ENCODE data around the gene ADH4.

ADH4 gene

DNA sequence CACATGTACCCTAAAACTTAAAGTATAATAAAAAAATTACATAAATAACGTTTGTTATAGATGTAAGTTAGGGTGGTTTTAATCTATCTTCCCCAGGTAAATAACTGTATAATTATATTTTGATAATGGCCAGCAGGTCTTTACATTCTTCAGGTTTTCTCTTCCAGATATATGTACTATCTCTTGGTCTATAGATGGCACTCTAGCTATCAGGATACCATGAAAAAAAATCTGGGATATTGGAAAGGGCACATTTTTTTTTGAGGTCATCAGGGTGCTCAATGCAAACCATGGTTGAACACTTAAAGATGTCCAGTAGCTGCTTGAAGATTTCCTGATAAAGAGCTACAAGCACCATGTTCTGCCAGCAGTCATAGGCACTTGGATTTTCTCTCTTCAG is 15.6 kb upstream of the ADH4 start:
- Histone ChIP-seq H3K27me3 (ENCODE audit: insufficient read depth, low read length) (no peaks in the 10 kb centered on the region), H3K9ac (ENCODE audit: low read depth, low read length) (no peak overlapping the region), H3K9me3 (ENCODE audit: insufficient read depth, low read depth, low read length) (no peaks in the 10 kb centered on the region), H3K36me3 (ENCODE audit: insufficient read depth, low read length) (no peaks in the 10 kb centered on the region), H3K27ac (ENCODE audit: low read depth, low read length) (no peak overlapping the region), H3K4me3 (ENCODE audit: low read length) (no peak overlapping the region), H3K4me1 (ENCODE audit: insufficient read depth, low read length) (no peaks in the 10 kb centered on the region)
- no CpG with 5 or more reads among the region's 1 CpG for WGBS

DNA sequence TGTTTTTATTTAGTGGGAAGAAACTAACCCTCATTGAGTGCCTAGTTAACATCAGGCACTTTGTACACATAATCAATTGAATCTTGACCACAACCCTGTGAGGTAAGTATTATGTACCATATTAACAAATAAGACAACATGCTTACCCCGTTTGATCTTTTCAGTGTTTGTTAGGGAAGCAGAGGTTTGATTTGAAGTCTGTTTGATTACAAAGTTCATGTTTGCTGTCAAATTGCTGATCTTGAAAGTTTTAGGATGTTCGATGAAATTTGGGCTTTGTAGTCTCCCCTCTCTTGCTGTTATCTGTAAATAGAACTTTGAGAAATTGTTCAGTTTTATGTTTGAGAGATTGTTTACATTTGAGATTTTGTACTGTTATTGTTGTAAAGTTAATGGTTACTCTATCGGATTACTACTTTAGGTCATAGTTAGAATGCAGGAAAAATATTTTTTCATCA is 13.4 kb upstream of the ADH4 start:
- no peak overlapping the region for H3K27ac ChIP-seq (ENCODE audit: low read depth, low read length)
- 91% methylated on average over 3 of the region's 3 CpGs for WGBS
- 0 out of 2 replicates have a peak, but pooled peaks cover 2% of the 10 kb centered on the region for H3K9me3 ChIP-seq (ENCODE audit: insufficient read depth, low read depth, low read length)
- no peaks in the 10 kb centered on the region for H3K27me3 ChIP-seq (ENCODE audit: insufficient read depth, low read length)
- H3K4me3 ChIP-seq (ENCODE audit: low read length): no peak overlapping the region
- no peak overlapping the region for H3K9ac ChIP-seq (ENCODE audit: low read depth, low read length)
- no peaks in the 10 kb centered on the region for H3K4me1 ChIP-seq (ENCODE audit: insufficient read depth, low read length)
- H3K36me3 ChIP-seq (ENCODE audit: insufficient read depth, low read length): 0 out of 2 replicates have a peak, but pooled peaks cover 1% of the 10 kb centered on the region

DNA sequence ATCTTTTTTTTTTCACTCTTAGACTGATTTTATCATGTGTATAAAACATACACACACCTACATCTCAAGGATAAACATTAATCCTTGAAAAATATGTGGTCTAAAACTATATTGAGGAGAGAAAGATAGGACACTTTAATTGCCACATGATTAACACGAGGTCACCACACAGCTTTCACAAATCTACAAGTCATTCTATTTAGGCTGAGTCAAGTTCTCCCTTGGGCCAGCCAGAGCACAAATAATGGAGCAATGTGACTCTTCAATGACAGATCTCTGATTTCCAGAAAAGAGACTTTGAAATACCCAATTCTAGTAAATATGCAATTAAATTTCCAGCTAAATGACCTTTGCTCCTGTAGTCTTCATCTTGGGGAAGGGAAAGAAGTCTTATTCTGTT is 12.9 kb upstream of the ADH4 start:
- Histone ChIP-seq H3K4me1 (ENCODE audit: insufficient read depth, low read length) (no peaks in the 10 kb centered on the region), H3K36me3 (ENCODE audit: insufficient read depth, low read length) (peaks cover 6% of the 10 kb centered on the region; the same call in 1 of the 2 replicates), H3K9ac (ENCODE audit: low read depth, low read length) (no peak overlapping the region), H3K27me3 (ENCODE audit: insufficient read depth, low read length) (no peaks in the 10 kb centered on the region), H3K4me3 (ENCODE audit: low read length) (no peak overlapping the region), H3K9me3 (ENCODE audit: insufficient read depth, low read depth, low read length) (peaks cover 7% of the 10 kb centered on the region), H3K27ac (ENCODE audit: low read depth, low read length) (no peak overlapping the region)
- 96% methylated on average over 1 of the region's 1 CpG for WGBS

DNA sequence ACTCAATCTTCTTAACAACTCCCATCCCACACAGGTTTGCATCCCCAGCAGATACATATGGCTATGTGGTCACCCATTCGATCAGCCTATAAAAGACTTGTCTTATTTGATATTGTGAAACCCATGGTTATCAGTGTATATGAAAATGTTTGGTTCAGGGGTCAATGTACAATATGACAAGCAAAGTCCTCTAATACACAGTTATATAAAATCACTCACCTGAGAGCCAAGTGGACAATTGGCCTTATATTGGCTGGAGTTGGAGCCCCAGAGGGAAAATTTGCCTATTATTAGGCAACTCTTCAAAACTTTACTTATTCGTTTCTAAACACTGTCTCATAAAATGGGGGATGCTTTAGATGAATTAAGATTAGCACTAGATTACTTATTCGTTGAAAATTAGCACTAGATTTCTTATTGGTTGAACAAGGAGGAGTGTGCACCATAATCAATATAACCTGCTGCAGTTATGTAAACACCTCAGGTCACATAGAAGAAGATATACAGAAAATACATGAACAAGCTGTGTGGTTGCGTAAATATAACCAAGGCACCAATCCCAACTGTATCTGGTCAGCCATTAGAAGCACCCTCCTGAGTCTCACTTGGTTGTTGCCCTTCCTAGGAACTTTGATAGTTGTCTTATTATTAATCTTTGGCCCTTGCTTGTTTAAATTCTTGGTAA is 10.7 kb upstream of the ADH4 start:
- Histone ChIP-seq H3K9ac (ENCODE audit: low read depth, low read length) (no peak overlapping the region), H3K27me3 (ENCODE audit: insufficient read depth, low read length) (no peaks in the 10 kb centered on the region), H3K27ac (ENCODE audit: low read depth, low read length) (no peak overlapping the region), H3K4me1 (ENCODE audit: insufficient read depth, low read length) (no peaks in the 10 kb centered on the region), H3K9me3 (ENCODE audit: insufficient read depth, low read depth, low read length) (peaks cover 29% of the 10 kb centered on the region), H3K36me3 (ENCODE audit: insufficient read depth, low read length) (peaks cover 7% of the 10 kb centered on the region; the same call in 1 of the 2 replicates), H3K4me3 (ENCODE audit: low read length) (no peak overlapping the region)
- WGBS: 100% methylated on average over 3 of the region's 4 CpGs

GRCh38 chr4:99151995-99152394 is 7.9 kb upstream of the ADH4 start:
- Histone ChIP-seq H3K27me3 (ENCODE audit: insufficient read depth, low read length) (no peaks in the 10 kb centered on the region), H3K36me3 (ENCODE audit: insufficient read depth, low read length) (peaks cover 7% of the 10 kb centered on the region; the same call in 1 of the 2 replicates), H3K9me3 (ENCODE audit: insufficient read depth, low read depth, low read length) (peaks cover 34% of the 10 kb centered on the region), H3K4me1 (ENCODE audit: insufficient read depth, low read length) (no peaks in the 10 kb centered on the region), H3K4me3 (ENCODE audit: low read length) (no peak overlapping the region), H3K27ac (ENCODE audit: low read depth, low read length) (no peak overlapping the region), H3K9ac (ENCODE audit: low read depth, low read length) (no peak overlapping the region)
- no CpG with 5 or more reads among the region's 1 CpG for WGBS

DNA sequence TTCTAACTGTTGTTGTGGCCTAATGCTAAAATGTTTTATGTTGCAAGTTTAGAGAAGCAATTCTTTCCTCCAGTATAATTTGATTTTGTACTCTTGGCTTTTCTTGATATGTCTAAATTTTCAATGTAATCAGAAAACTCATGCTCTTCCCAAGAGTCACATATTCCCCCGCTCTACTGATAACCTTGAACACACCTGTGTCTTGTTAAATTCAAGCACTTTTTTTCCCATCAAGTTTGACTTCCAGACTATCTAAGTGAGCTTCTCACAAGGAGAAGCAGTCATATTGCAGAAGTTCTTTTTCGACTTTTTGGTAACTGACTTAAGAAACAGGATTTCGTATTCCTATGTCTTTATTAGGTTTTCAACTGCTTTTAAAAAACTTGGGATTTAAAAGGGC is 7.4 kb upstream of the ADH4 start:
- Histone ChIP-seq H3K27me3 (ENCODE audit: insufficient read depth, low read length) (no peaks in the 10 kb centered on the region), H3K27ac (ENCODE audit: low read depth, low read length) (no peak overlapping the region), H3K36me3 (ENCODE audit: insufficient read depth, low read length) (peaks cover 7% of the 10 kb centered on the region; the same call in 1 of the 2 replicates), H3K9ac (ENCODE audit: low read depth, low read length) (no peak overlapping the region), H3K4me3 (ENCODE audit: low read length) (no peak overlapping the region), H3K9me3 (ENCODE audit: insufficient read depth, low read depth, low read length) (peaks cover 34% of the 10 kb centered on the region), H3K4me1 (ENCODE audit: insufficient read depth, low read length) (no peaks in the 10 kb centered on the region)
- 94% methylated on average over 3 of the region's 3 CpGs for whole genome bisulfite sequencing

DNA sequence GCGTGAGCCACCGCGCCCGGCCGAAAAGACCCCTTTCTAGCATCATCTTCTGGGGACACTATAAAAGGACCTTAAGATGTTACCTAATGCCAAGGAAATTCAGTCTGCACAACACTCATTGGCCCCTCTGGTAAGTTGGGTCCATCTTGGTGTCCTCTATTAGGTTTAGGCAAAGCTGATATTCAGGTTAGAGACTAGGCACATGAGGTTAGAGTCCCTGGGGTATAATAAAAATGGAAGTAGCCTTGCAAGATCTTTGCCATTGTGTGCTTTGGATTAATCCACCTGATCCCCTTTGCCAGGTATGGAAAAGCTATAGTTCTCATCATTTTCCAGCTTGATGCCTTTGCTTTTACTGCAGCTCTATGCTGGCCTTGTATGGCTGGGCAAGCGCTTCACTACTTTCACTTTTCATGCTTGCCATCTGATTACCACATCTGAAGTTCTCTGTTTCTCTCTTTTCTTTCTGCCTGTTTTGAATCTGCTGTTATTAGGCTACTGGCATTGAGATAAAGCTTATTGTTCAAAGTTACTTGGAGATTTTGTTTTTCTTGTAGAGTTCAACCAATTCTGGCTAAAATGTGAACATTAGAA is 5.4 kb upstream of the ADH4 start:
- H3K9me3 ChIP-seq (ENCODE audit: insufficient read depth, low read depth, low read length): peaks cover 34% of the 10 kb centered on the region
- H3K9ac ChIP-seq (ENCODE audit: low read depth, low read length): no peak overlapping the region
- H3K4me1 ChIP-seq (ENCODE audit: insufficient read depth, low read length): no peaks in the 10 kb centered on the region
- peaks cover 7% of the 10 kb centered on the region; the same call in 1 of the 2 replicates for H3K36me3 ChIP-seq (ENCODE audit: insufficient read depth, low read length)
- H3K27me3 ChIP-seq (ENCODE audit: insufficient read depth, low read length): no peaks in the 10 kb centered on the region
- 47% methylated on average over 2 of the region's 6 CpGs for WGBS
- no peak overlapping the region for H3K27ac ChIP-seq (ENCODE audit: low read depth, low read length)
- no peak overlapping the region for H3K4me3 ChIP-seq (ENCODE audit: low read length)

- Histone ChIP-seq H3K9ac (ENCODE audit: low read depth, low read length) (no peak overlapping the region), H3K27ac (ENCODE audit: low read depth, low read length) (no peak overlapping the region), H3K9me3 (ENCODE audit: insufficient read depth, low read depth, low read length) (peaks cover 34% of the 10 kb centered on the region), H3K4me3 (ENCODE audit: low read length) (no peak overlapping the region), H3K4me1 (ENCODE audit: insufficient read depth, low read length) (no peaks in the 10 kb centered on the region), H3K27me3 (ENCODE audit: insufficient read depth, low read length) (no peaks in the 10 kb centered on the region), H3K36me3 (ENCODE audit: insufficient read depth, low read length) (peaks cover 7% of the 10 kb centered on the region; the same call in 1 of the 2 replicates)
- WGBS: no CpG with 5 or more reads among the region's 1 CpG
Observed at GRCh38 chr4:99148550-99148949, 4.5 kb upstream of the ADH4 start.

DNA sequence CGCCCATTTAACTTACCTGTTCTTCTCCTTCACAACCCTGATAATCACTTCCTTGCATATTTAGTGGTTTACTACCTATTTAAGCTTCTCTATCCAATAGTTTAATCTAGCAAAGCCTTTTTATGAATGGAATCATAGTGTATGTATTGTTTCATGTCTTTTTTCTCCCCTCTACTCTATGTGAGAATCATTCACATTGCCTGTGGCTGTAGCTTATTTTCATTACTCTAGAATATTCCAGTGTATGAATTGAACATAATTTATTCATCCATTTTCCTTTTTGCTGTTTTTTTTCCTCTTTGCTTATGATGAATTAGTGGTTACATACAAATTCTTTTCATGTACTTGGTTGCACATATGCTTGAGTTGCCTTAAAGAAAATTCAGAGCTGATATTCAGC is 490 bp upstream of the ADH4 start:
- H3K9ac ChIP-seq (ENCODE audit: low read depth, low read length): no peak overlapping the region
- H3K4me3 ChIP-seq (ENCODE audit: low read length): no peak overlapping the region
- no peaks in the 10 kb centered on the region for H3K36me3 ChIP-seq (ENCODE audit: insufficient read depth, low read length)
- 83% methylated on average over 1 of the region's 1 CpG for WGBS
- 0 out of 2 replicates have a peak, but pooled peaks cover 3% of the 10 kb centered on the region for H3K9me3 ChIP-seq (ENCODE audit: insufficient read depth, low read depth, low read length)
- H3K27me3 ChIP-seq (ENCODE audit: insufficient read depth, low read length): no peaks in the 10 kb centered on the region
- H3K4me1 ChIP-seq (ENCODE audit: insufficient read depth, low read length): 0 out of 2 replicates have a peak, but pooled peaks cover 4% of the 10 kb centered on the region
- H3K27ac ChIP-seq (ENCODE audit: low read depth, low read length): no peak overlapping the region

DNA sequence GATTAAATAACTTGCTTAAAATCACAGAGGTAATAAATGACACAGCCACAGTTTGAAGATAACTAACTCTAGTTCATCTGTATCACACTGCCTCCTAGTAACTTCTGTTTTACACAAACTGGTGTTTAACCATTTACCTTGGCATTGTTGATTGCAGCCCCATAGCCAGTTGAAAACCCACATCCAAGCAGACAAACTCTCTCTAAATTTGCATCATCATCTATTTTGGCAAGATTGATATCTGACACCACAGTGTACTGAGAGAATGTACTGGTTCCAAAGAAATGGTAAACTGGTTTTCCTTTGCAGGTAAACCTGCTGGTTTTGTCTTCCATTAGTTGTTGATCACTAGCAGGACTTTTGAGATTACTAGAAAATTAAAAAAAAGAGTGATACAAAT is 7.8 kb downstream of the ADH4 start:
- Histone ChIP-seq H3K36me3 (ENCODE audit: insufficient read depth, low read length) (no peaks in the 10 kb centered on the region), H3K9ac (ENCODE audit: low read depth, low read length) (no peak overlapping the region), H3K4me1 (ENCODE audit: insufficient read depth, low read length) (no peaks in the 10 kb centered on the region), H3K9me3 (ENCODE audit: insufficient read depth, low read depth, low read length) (no peaks in the 10 kb centered on the region), H3K27ac (ENCODE audit: low read depth, low read length) (no peak overlapping the region), H3K27me3 (ENCODE audit: insufficient read depth, low read length) (no peaks in the 10 kb centered on the region), H3K4me3 (ENCODE audit: low read length) (no peak overlapping the region)

GRCh38 chr4:99135541-99136162 is 8.4 kb downstream of the ADH4 start:
- H3K9me3 ChIP-seq (ENCODE audit: insufficient read depth, low read depth, low read length): no peaks in the 10 kb centered on the region
- no peaks in the 10 kb centered on the region for H3K4me1 ChIP-seq (ENCODE audit: insufficient read depth, low read length)
- no peaks in the 10 kb centered on the region for H3K27me3 ChIP-seq (ENCODE audit: insufficient read depth, low read length)
- no peak overlapping the region for H3K27ac ChIP-seq (ENCODE audit: low read depth, low read length)
- WGBS: 63% methylated on average over 3 of the region's 3 CpGs
- H3K36me3 ChIP-seq (ENCODE audit: insufficient read depth, low read length): no peaks in the 10 kb centered on the region
- H3K9ac ChIP-seq (ENCODE audit: low read depth, low read length): no peak overlapping the region
- H3K4me3 ChIP-seq (ENCODE audit: low read length): no peak overlapping the region
